Prostate gland (tissue), 2 donors: Measurements from ENCODE around the gene MTOR.

Source experiments
- CTCF ChIP-seq, 4 experiments: fragments of 200-600 bp in 2 of 4; fragments of 450-650 bp in 2 of 4; sonication (generic) in 2 of 4; IDR thresholded peaks; 1 replicate in 3 of 4; 2 replicates in 1 of 4; pipeline ENCODE4 v1.5.1; 2016 to 2019; ENCODE audit warnings: antibody characterized with exemption in 4 of 4, mild to moderate bottlenecking in 2 of 4, moderate library complexity in 2 of 4
- POLR2A ChIP-seq: fragments of 450-650 bp; IDR thresholded peaks from one replicate; pipeline ENCODE4 v1.6.1; 2016; ENCODE audit warnings: antibody characterized with exemption, mild to moderate bottlenecking

GRCh38 chr1:11245904-11246719 is 16.2 kb downstream of the MTOR start:
- no peak for TF ChIP-seq CTCF (IDR thresholded peaks at IDR 0.05)
- no peak for TF ChIP-seq POLR2A
